Smooth muscle cell (in vitro differentiated cells): Measurements from ENCODE around the gene TWF2. TPM values are rescaled to one million over a fixed set of nuclear protein-coding genes. Genes with fewer than 3 reads are reported as not detected.

ENCODE experiments used
- DNase-seq: peaks from one replicate; lab custom pipeline; 2025; ENCODE audit not compliant: unreplicated experiment; lab: John Stamatoyannopoulos, UW
- H2AFZ ChIP-seq: fragments of 200-600 bp; sonication (generic); 2 replicates; pipeline ENCODE4 v1.6.0; 2016; ENCODE audit warnings: antibody characterized with exemption, low read depth, mild to moderate bottlenecking
- H3F3A ChIP-seq: fragments of 200-600 bp; sonication (generic); 2 replicates; pipeline ENCODE4 v1.6.0; 2017; ENCODE audit warnings: antibody characterized with exemption, low read depth
- H3K27ac ChIP-seq: fragments of 200-600 bp; sonication (generic); 2 replicates; pipeline ENCODE4 v1.5.1; 2016; ENCODE audit warnings: low read depth, mild to moderate bottlenecking
- H3K27me3 ChIP-seq: fragments of 200-600 bp; sonication (generic); 2 replicates; pipeline ENCODE4 v1.6.1; 2016; ENCODE audit warnings: low read depth, mild to moderate bottlenecking
- H3K36me3 ChIP-seq: fragments of 200-600 bp; sonication (generic); 2 replicates; pipeline ENCODE4 v1.5.1; 2016; ENCODE audit warnings: low read depth
- H3K4me1 ChIP-seq: fragments of 200-600 bp; sonication (generic); 2 replicates; pipeline ENCODE4 v1.5.1; 2016; ENCODE audit warnings: low read depth
- H3K4me2 ChIP-seq: fragments of 200-600 bp; sonication (generic); 2 replicates; pipeline ENCODE4 v1.6.0; 2016; ENCODE audit warnings: mild to moderate bottlenecking
- H3K4me3 ChIP-seq: fragments of 200-600 bp; sonication (generic); 2 replicates; pipeline ENCODE4 v1.5.1; 2016; ENCODE audit warnings: mild to moderate bottlenecking
- H3K79me2 ChIP-seq: fragments of 200-600 bp; sonication (generic); 2 replicates; pipeline ENCODE4 v1.6.0; 2016; ENCODE audit warnings: low read depth, mild to moderate bottlenecking
- H3K9ac ChIP-seq: fragments of 200-600 bp; sonication (generic); 2 replicates; pipeline ENCODE4 v1.6.0; 2016; ENCODE audit warnings: low read depth
- H3K9me3 ChIP-seq: fragments of 200-600 bp; sonication (generic); replicated peaks from 2 replicates; pipeline ENCODE4 v1.5.1; 2016; ENCODE audit warnings: low read depth
- H4K20me1 ChIP-seq: fragments of 200-600 bp; sonication (generic); 2 replicates; pipeline ENCODE4 v1.6.0; 2016; ENCODE audit warnings: low read depth
- WGBS: methylation state at CpG from one replicate; pipeline ENCODE4 v1.1.7; 2016; ENCODE audit warnings: low lambda C conversion rate; 5-methylcytosine and 5-hydroxymethylcytosine counted together
- polyA plus RNA-seq: library from polyadenylated mRNA; unstranded; fragments of >200 nt; fragmentation: Nextera tagmentation; extraction: Ambion mirVana; gene quantifications from 2 replicates; pipeline ENCODE4 v1.2.1, GENCODE V29; 2016
- total RNA-seq: library from RNA; depleted of rRNA; stranded (reverse); fragments of >200 nt; gene quantifications from 2 replicates; pipeline ENCODE4 v1.2.3, GENCODE V29; 2014
- TF ChIP-seq, protein P1 (sequence below): fragments of 200-600 bp; sonication (generic); IDR thresholded peaks from 2 replicates; pipeline ENCODE4 v1.5.1; 2017; ENCODE audit warnings: borderline replicate concordance, mild to moderate bottlenecking, antibody characterized with exemption; ENCODE audit not compliant: insufficient read depth, poor library complexity, severe bottlenecking

Gene TWF2
- total and polyA plus RNA-seq, 2 experiments from 2014 or later, result 80.9 to 96.8 TPM

DNA sequence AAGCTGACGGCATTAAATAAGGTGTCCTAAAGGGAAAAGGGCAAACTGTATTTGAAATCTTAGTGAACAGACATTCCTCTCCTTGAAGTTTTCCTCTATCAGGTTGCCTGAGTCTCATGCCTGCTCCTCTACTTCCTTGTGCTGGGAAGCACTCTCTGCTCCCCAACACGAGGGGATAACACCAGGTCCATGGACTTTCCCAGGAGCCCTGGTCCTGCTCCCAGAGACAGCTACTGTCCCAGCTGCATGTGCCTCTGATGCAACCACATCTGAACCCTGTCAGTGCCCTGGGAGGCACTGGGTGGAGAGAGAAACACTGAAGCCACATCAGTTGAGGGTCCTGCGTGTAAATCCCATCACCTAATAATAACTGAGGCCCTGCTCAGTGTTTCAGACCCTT lies 20.9 kb downstream of the TWF2 start:
- H3K9ac ChIP-seq, result no peak overlapping the region
- no peak overlapping the region for H3K27ac ChIP-seq
- H3F3A ChIP-seq, result no peaks in the 10 kb centered on the region
- no peaks in the 10 kb centered on the region for H3K9me3 ChIP-seq
- 89% methylated on average over 3 of the region's 3 CpGs for WGBS
- no peak for DNase-seq
- H3K27me3 ChIP-seq, result no peaks in the 10 kb centered on the region
- TF ChIP-seq, protein P1, sequence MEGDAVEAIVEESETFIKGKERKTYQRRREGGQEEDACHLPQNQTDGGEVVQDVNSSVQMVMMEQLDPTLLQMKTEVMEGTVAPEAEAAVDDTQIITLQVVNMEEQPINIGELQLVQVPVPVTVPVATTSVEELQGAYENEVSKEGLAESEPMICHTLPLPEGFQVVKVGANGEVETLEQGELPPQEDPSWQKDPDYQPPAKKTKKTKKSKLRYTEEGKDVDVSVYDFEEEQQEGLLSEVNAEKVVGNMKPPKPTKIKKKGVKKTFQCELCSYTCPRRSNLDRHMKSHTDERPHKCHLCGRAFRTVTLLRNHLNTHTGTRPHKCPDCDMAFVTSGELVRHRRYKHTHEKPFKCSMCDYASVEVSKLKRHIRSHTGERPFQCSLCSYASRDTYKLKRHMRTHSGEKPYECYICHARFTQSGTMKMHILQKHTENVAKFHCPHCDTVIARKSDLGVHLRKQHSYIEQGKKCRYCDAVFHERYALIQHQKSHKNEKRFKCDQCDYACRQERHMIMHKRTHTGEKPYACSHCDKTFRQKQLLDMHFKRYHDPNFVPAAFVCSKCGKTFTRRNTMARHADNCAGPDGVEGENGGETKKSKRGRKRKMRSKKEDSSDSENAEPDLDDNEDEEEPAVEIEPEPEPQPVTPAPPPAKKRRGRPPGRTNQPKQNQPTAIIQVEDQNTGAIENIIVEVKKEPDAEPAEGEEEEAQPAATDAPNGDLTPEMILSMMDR, result no peak
- H3K79me2 ChIP-seq, result no peaks in the 10 kb centered on the region
- no peaks in the 10 kb centered on the region for H4K20me1 ChIP-seq
- H3K4me1 ChIP-seq, result no peaks in the 10 kb centered on the region
- H3K36me3 ChIP-seq, result no peaks in the 10 kb centered on the region
- no peak overlapping the region for H2AFZ ChIP-seq
- H3K4me3 ChIP-seq, result no peak overlapping the region
- H3K4me2 ChIP-seq, result no peak overlapping the region

DNA sequence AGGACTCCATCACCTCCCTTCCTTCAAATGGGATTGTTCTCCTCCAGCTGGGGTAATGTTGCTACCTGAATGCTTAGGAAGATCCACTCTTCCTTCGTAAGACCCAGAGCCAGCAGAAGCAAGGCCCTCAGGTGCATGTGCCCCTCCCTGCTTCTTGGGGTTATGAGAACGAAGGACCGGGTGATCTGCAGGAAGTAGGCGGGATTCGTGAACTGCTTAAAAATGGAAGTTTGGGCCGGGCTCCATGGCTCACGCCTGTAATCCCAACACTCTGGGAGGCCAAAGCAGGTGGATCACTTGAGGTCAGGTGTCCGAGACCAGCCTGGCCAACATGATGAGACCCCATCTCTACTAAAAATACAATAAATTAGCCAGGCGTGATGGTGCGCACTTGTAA lies 21.6 kb downstream of the TWF2 start:
- Histone ChIP-seq H3F3A (no peaks in the 10 kb centered on the region), H2AFZ (no peak overlapping the region), H3K27ac (no peak overlapping the region)

DNA sequence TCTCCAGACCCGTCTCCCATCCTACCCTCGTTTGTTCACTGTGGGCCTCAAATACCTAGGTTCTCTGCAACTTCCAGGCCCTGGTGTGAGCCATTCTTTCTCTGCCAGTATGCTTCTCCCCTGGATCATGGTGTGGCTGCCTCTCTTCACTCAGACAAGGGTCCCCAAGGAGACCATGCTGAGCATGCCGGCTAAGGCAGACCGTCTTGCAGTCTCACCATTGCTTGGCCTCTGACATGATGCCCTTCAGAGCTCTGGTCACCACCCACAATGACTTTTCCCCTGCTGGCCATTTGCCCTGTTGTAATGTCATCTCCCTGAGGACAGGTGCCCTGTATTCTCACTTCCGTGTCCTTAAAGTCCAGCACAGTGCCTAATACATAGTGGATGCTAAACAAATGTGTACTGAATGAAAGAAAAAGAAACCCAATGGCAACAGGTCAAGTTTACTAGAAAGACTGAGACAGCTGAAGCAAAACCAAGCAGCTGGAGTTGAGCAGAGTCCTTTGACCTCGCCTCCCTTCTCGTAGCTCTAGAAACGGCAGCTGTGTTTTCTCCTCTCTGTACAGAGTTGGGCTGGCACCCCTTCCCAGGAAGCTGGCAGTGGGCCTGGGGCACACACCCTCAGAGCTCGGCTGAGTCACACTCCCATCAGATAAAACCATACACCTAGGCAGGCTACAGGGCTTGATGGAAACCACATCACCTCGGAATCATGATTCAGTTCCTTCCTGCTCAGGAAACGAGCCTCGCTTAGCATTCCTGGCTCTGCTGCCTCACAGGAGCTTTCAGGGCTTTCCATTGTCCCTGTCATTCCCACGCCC lies 22.2 kb downstream of the TWF2 start:
- H2AFZ ChIP-seq, result no peak overlapping the region
- no peaks in the 10 kb centered on the region for H3F3A ChIP-seq
- no peaks in the 10 kb centered on the region for H3K9me3 ChIP-seq
- no peak overlapping the region for H3K4me3 ChIP-seq
- 77% methylated on average over 13 of the region's 13 CpGs for WGBS
- no peak for DNase-seq
- H3K4me1 ChIP-seq, result no peaks in the 10 kb centered on the region
- TF ChIP-seq, protein P1, result no peak
- H4K20me1 ChIP-seq, result no peaks in the 10 kb centered on the region
- H3K36me3 ChIP-seq, result no peaks in the 10 kb centered on the region
- peak overlapping the region; percentile 18 for H3K27ac ChIP-seq
- H3K79me2 ChIP-seq, result no peaks in the 10 kb centered on the region
- no peak overlapping the region for H3K4me2 ChIP-seq
- no peak overlapping the region for H3K9ac ChIP-seq
- H3K27me3 ChIP-seq, result no peaks in the 10 kb centered on the region

More for the DNA sequence above, 21.6 kb downstream of the TWF2 start:
- no peaks in the 10 kb centered on the region for H4K20me1 ChIP-seq
- H3K79me2 ChIP-seq, result no peaks in the 10 kb centered on the region
- TF ChIP-seq, protein P1, result no peak
- H3K36me3 ChIP-seq, result no peaks in the 10 kb centered on the region
- H3K9me3 ChIP-seq, result no peaks in the 10 kb centered on the region
- no peaks in the 10 kb centered on the region for H3K4me1 ChIP-seq
- no peaks in the 10 kb centered on the region for H3K27me3 ChIP-seq
- no peak overlapping the region for H3K4me3 ChIP-seq
- 91% methylated on average over 10 of the region's 10 CpGs for WGBS
- H3K4me2 ChIP-seq, result no peak overlapping the region
- H3K9ac ChIP-seq, result no peak overlapping the region
- DNase-seq, result no peak

DNA sequence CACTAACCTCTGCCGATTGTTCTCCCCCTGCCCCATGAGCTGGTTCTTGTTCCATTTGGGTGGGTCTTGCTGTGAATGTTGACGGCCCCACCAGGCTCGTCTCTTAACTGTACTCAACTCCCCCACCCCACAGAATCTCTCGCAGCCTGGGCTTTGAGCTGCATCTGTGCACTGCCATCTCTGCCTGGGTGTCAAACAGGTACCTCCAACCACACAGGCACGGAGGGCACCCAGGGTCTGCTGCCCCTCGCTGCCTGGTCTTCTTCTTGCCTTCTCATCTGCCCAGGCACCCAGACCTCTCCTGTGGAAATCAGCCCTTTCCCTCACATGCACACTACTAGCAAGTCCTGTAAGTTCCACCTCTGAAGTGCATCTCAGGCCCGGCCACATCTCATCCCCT lies 23.6 kb downstream of the TWF2 start:
- no peak overlapping the region for H3K9ac ChIP-seq
- H3F3A ChIP-seq, result no peaks in the 10 kb centered on the region
- H3K27ac ChIP-seq, result no peak overlapping the region
- H3K79me2 ChIP-seq, result no peaks in the 10 kb centered on the region
- H2AFZ ChIP-seq, result no peak overlapping the region
- no peaks in the 10 kb centered on the region for H3K9me3 ChIP-seq
- H3K4me3 ChIP-seq, result no peak overlapping the region
- no peak overlapping the region for H3K4me2 ChIP-seq
- no peaks in the 10 kb centered on the region for H3K4me1 ChIP-seq
- DNase-seq, result no peak
- whole genome bisulfite sequencing, result 95% methylated on average over 7 of the region's 7 CpGs
- H3K27me3 ChIP-seq, result no peaks in the 10 kb centered on the region
- TF ChIP-seq, protein P1, result no peak
- no peaks in the 10 kb centered on the region for H3K36me3 ChIP-seq
- H4K20me1 ChIP-seq, result peaks cover under 1% of the 10 kb centered on the region
